HEK293 (cell line): ENCODE results near the gene CDK4.
A peak's percentile ranks its signal among the peaks of the same experiment; 100 is the strongest.

Experiments used
- CTCF ChIA-PET: fragments of 350-600 bp; formaldehyde crosslinking; extraction: SDS; loops from one replicate; lab custom pipeline; 2021; ENCODE audit warnings: antibody characterized with exemption; lab: Yijun Ruan, JAX
- POLR2A ChIA-PET: fragments of 300-600 bp; formaldehyde crosslinking; extraction: SDS; loops from one replicate; lab custom pipeline; 2020; ENCODE audit warnings: antibody characterized with exemption, inconsistent platforms; lab: Yijun Ruan, JAX
- H3K27ac ChIP-seq: fragments of 200-500 bp; sonication (Bioruptor generic); 2 replicates; pipeline ENCODE4 v1.5.1; 2014; ENCODE audit warnings: low read depth, low read length, control low read depth, inconsistent platforms; ENCODE audit errors: extremely low read depth
- H3K36me3 ChIP-seq, 2 experiments: fragments of 200-500 bp in 1 of 2; sonication (Bioruptor generic) in 1 of 2; 1 replicate in 1 of 2; 2 replicates in 1 of 2; pipeline ENCODE4 v1.5.1; 2014 to 2017; ENCODE audit warnings: inconsistent platforms in 2 of 2, low read length in 2 of 2; ENCODE audit not compliant: control insufficient read depth in 2 of 2, insufficient read depth in 1 of 2
- H3K4me1 ChIP-seq: fragments of 200-500 bp; sonication (Bioruptor generic); 2 replicates; pipeline ENCODE4 v1.5.1; 2014; ENCODE audit warnings: mild to moderate bottlenecking, low read length, inconsistent platforms; ENCODE audit not compliant: control insufficient read depth, insufficient read depth
- H3K4me3 ChIP-seq: 2 replicates; pipeline ENCODE4 v1.5.1; 2011; ENCODE audit warnings: low read depth, mild to moderate bottlenecking, control low read depth, low read length, moderate library complexity
- H3K9me3 ChIP-seq: fragments of 200-500 bp; sonication (Bioruptor generic); 2 replicates; pipeline ENCODE4 v1.5.1; 2014; ENCODE audit warnings: low read depth, low read length, inconsistent platforms; ENCODE audit not compliant: control insufficient read depth, insufficient read depth
- KLF1 ChIP-seq: fragments of 450-650 bp; formaldehyde crosslinking; IDR thresholded peaks from 2 replicates; pipeline ENCODE4 v1.5.1; 2016; ENCODE audit warnings: missing biosample characterization, missing genetic modification characterization
- SP2 ChIP-seq: fragments of 450-650 bp; formaldehyde crosslinking; IDR thresholded peaks from 2 replicates; pipeline ENCODE4 v1.5.1; 2016; ENCODE audit warnings: missing biosample characterization, missing genetic modification characterization
- SP7 ChIP-seq: fragments of 450-650 bp; formaldehyde crosslinking; IDR thresholded peaks from 2 replicates; pipeline ENCODE4 v1.5.1; 2016; ENCODE audit warnings: missing biosample characterization, missing genetic modification characterization
- TRIM28 ChIP-seq: IDR thresholded peaks from 2 replicates; pipeline ENCODE4 v1.6.1; 2011; ENCODE audit warnings: low read length, control low read depth, borderline replicate concordance
- ZBTB17 ChIP-seq: fragments of 450-650 bp; formaldehyde crosslinking; IDR thresholded peaks from 2 replicates; pipeline ENCODE4 v1.5.1; 2016; ENCODE audit warnings: missing biosample characterization, missing genetic modification characterization
- ZBTB20 ChIP-seq: fragments of 450-650 bp; formaldehyde crosslinking; IDR thresholded peaks from 2 replicates; pipeline ENCODE4 v1.5.1; 2016; ENCODE audit warnings: missing biosample characterization, missing genetic modification characterization
- ZBTB48 ChIP-seq: fragments of 450-650 bp; formaldehyde crosslinking; IDR thresholded peaks from 2 replicates; pipeline ENCODE4 v1.5.1; 2016; ENCODE audit warnings: missing biosample characterization, missing genetic modification characterization
- ZBTB8A ChIP-seq: fragments of 450-650 bp; formaldehyde crosslinking; IDR thresholded peaks from 2 replicates; pipeline ENCODE4 v1.5.1; 2016; ENCODE audit warnings: missing biosample characterization, missing genetic modification characterization
- ZFP69B ChIP-seq: fragments of 450-650 bp; formaldehyde crosslinking; IDR thresholded peaks from 2 replicates; pipeline ENCODE4 v1.5.1; 2016; ENCODE audit warnings: missing biosample characterization, missing genetic modification characterization
- ZIC2 ChIP-seq: fragments of 450-650 bp; formaldehyde crosslinking; IDR thresholded peaks from 2 replicates; pipeline ENCODE4 v1.5.1; 2016; ENCODE audit warnings: missing biosample characterization, missing genetic modification characterization
- ZNF138 ChIP-seq: fragments of 450-650 bp; formaldehyde crosslinking; IDR thresholded peaks from 2 replicates; pipeline ENCODE4 v1.5.1; 2016; ENCODE audit warnings: missing biosample characterization, missing genetic modification characterization, borderline replicate concordance
- ZNF2 ChIP-seq: fragments of 450-650 bp; formaldehyde crosslinking; IDR thresholded peaks from 2 replicates; pipeline ENCODE4 v1.5.1; 2016; ENCODE audit warnings: missing biosample characterization, missing genetic modification characterization
- ZNF423 ChIP-seq: fragments of 450-650 bp; formaldehyde crosslinking; IDR thresholded peaks from 2 replicates; pipeline ENCODE4 v1.5.1; 2016; ENCODE audit warnings: missing biosample characterization, missing genetic modification characterization
- ZNF600 ChIP-seq: fragments of 450-650 bp; formaldehyde crosslinking; IDR thresholded peaks from 2 replicates; pipeline ENCODE4 v1.5.1; 2016; ENCODE audit warnings: missing biosample characterization, missing genetic modification characterization
- ZNF677 ChIP-seq: fragments of 450-650 bp; IDR thresholded peaks from 2 replicates; pipeline ENCODE4 v1.5.0; 2018; ENCODE audit warnings: missing biosample characterization, mild to moderate bottlenecking, missing genetic modification characterization, moderate library complexity
- ZNF837 ChIP-seq: fragments of 450-650 bp; formaldehyde crosslinking; IDR thresholded peaks from 2 replicates; pipeline ENCODE4 v1.5.1; 2016; ENCODE audit warnings: missing biosample characterization, missing genetic modification characterization
- TF ChIP-seq, protein P1 (sequence below): fragments of 450-650 bp; formaldehyde crosslinking; conservative IDR thresholded peaks from 2 replicates; pipeline ENCODE4 v1.5.1; 2016; ENCODE audit warnings: low read depth, missing biosample characterization, missing genetic modification characterization
- TF ChIP-seq, protein P2 (sequence below): fragments of 450-650 bp; formaldehyde crosslinking; IDR thresholded peaks from 2 replicates; pipeline ENCODE4; 2016; ENCODE audit warnings: missing biosample characterization, missing genetic modification characterization
- TF ChIP-seq, protein P3 (sequence below): fragments of 450-650 bp; formaldehyde crosslinking; conservative IDR thresholded peaks from 2 replicates; pipeline ENCODE4 v1.5.1; 2016; ENCODE audit warnings: low read depth, missing biosample characterization, missing genetic modification characterization
- TF ChIP-seq, protein P4 (sequence below): fragments of 450-650 bp; formaldehyde crosslinking; IDR thresholded peaks from 2 replicates; pipeline ENCODE4 v1.5.1; 2017; ENCODE audit warnings: missing biosample characterization, missing genetic modification characterization

Gene CDK4

DNA sequence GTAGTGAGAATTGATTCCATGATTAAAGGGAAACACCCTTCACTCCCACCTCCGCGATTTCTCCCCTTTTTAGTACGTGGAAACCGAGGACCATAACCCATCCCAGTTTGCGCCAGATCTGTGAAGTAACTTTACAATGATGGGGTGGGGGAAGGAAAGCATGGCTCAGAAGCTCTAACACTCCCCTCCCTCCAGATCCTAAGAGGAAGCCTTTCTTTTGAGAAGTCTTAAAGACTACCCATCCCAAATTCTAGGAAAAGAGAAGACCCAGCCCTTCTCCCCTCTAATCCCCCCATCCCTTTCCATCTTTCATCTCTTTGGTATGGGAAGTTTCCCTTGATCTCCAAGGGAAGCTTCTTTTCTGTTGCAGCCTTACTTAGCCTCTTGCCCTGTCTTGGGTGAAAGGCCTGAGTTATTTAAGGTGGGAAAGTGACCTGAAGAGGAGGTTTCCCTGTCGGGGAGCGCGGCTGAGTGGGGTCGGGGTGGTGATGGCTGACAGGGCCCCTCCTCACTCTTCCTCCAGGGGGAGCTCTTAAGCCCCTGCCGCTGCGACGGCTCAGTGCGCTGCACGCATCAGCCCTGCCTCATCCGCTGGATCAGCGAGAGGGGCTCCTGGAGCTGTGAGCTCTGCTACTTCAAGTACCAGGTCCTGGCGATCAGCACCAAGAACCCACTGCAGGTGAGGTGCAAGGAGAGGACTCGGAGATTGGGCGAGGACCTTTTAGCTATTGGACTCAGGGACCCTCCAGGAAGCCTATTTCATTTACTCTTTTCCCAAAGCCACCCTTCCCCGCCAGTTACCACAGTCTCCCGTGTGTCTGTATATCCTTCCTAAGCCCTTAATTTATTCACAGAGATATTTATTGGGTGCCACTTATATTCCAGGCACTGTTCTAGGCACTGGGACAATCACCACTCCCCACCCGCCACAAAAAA is 4.6 kb upstream of the CDK4 start (continued):
- TF ChIP-seq ZNF837 (tag by site-specific recombination) (no peak), ZBTB17 (tag by site-specific recombination) (peak; percentile 58; the same call in 1 of the 2 replicates), ZNF2 (tag by site-specific recombination) (0 out of 2 replicates have a peak, but pooled peaks have one; percentile 21), TRIM28 (no peak), ZNF677 (tag by site-specific recombination) (no peak), ZNF138 (tag by site-specific recombination) (no peak)
- TF ChIP-seq, protein P1, sequence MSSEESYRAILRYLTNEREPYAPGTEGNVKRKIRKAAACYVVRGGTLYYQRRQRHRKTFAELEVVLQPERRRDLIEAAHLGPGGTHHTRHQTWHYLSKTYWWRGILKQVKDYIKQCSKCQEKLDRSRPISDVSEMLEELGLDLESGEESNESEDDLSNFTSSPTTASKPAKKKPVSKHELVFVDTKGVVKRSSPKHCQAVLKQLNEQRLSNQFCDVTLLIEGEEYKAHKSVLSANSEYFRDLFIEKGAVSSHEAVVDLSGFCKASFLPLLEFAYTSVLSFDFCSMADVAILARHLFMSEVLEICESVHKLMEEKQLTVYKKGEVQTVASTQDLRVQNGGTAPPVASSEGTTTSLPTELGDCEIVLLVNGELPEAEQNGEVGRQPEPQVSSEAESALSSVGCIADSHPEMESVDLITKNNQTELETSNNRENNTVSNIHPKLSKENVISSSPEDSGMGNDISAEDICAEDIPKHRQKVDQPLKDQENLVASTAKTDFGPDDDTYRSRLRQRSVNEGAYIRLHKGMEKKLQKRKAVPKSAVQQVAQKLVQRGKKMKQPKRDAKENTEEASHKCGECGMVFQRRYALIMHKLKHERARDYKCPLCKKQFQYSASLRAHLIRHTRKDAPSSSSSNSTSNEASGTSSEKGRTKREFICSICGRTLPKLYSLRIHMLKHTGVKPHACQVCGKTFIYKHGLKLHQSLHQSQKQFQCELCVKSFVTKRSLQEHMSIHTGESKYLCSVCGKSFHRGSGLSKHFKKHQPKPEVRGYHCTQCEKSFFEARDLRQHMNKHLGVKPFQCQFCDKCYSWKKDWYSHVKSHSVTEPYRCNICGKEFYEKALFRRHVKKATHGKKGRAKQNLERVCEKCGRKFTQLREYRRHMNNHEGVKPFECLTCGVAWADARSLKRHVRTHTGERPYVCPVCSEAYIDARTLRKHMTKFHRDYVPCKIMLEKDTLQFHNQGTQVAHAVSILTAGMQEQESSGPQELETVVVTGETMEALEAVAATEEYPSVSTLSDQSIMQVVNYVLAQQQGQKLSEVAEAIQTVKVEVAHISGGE (tag by site-specific recombination), result no peak
- TF ChIP-seq, protein P2, sequence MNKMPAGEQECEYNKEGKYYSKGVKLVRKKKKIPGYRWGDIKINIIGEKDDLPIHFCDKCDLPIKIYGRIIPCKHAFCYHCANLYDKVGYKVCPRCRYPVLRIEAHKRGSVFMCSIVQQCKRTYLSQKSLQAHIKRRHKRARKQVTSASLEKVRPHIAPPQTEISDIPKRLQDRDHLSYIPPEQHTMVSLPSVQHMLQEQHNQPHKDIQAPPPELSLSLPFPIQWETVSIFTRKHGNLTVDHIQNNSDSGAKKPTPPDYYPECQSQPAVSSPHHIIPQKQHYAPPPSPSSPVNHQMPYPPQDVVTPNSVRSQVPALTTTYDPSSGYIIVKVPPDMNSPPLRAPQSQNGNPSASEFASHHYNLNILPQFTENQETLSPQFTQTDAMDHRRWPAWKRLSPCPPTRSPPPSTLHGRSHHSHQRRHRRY (tag by site-specific recombination), result no peak

DNA sequence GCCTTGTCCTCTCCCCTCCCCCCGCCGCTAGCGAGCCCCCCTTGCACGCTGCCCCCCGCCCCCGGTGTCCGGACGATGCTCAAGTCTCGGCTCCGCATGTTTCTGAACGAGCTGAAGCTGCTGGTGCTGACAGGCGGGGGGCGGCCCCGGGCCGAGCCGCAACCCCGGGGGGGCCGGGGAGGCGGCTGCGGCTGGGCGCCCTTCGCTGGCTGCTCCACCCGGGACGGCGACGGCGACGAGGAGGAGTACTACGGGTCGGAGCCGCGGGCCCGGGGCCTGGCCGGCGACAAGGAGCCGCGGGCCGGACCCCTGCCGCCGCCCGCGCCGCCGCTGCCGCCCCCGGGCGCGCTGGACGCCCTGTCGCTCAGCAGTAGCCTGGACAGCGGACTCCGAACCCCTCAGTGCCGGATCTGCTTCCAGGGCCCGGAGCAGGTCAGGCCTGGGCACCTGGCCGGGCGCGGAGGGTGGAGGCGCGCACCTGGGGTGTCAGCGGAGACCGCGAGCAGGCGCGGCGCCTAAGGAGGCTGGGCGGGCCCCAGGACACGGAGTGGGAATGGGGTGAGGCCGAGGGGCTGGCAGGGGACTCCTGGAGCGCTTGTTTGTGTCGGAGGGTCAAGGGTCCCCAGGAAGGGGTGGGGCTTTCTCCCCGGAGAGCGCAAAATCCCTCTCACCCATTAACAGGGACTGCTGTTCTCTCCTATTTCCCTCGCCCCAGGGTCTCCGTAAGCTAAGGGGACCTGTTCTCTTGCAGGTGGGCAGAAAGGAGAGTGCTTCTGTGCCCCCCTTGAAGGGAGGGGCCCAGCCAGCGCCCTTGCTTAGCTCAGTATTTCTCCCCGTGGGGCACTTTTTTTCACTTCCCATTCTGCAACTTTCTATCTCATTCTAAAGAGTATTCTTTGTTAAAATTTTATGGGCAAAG is 3.6 kb upstream of the CDK4 start:
- Histone ChIP-seq H3K27ac (peak overlapping the region; percentile 69; the same call in 1 of the 2 replicates), H3K4me3 (peak overlapping the region; percentile 63), H3K9me3 (no peaks in the 10 kb centered on the region), H3K4me1 (peaks cover 16% of the 10 kb centered on the region), H3K36me3 (peaks cover 10 to 45% of the 10 kb centered on the region in 2 experiments)
- CTCF ChIA-PET, result interaction anchor here (0.6 to 2.4 kb wide), 8 partner anchors 10 to 151 kb away, joined by 3 to 26 read pairs (median 4); partner anchors contain the start of genes CYP27B1, EEF1AKMT3 and METTL1
- POLR2A ChIA-PET, result interaction anchor here (0.7 to 2.0 kb wide), 4 partner anchors 8 to 16 kb away, joined by 3 to 8 read pairs (median 5); partner anchors contain the start of genes CYP27B1, EEF1AKMT3, METTL1 and TSPAN31
- TF ChIP-seq, protein P3, sequence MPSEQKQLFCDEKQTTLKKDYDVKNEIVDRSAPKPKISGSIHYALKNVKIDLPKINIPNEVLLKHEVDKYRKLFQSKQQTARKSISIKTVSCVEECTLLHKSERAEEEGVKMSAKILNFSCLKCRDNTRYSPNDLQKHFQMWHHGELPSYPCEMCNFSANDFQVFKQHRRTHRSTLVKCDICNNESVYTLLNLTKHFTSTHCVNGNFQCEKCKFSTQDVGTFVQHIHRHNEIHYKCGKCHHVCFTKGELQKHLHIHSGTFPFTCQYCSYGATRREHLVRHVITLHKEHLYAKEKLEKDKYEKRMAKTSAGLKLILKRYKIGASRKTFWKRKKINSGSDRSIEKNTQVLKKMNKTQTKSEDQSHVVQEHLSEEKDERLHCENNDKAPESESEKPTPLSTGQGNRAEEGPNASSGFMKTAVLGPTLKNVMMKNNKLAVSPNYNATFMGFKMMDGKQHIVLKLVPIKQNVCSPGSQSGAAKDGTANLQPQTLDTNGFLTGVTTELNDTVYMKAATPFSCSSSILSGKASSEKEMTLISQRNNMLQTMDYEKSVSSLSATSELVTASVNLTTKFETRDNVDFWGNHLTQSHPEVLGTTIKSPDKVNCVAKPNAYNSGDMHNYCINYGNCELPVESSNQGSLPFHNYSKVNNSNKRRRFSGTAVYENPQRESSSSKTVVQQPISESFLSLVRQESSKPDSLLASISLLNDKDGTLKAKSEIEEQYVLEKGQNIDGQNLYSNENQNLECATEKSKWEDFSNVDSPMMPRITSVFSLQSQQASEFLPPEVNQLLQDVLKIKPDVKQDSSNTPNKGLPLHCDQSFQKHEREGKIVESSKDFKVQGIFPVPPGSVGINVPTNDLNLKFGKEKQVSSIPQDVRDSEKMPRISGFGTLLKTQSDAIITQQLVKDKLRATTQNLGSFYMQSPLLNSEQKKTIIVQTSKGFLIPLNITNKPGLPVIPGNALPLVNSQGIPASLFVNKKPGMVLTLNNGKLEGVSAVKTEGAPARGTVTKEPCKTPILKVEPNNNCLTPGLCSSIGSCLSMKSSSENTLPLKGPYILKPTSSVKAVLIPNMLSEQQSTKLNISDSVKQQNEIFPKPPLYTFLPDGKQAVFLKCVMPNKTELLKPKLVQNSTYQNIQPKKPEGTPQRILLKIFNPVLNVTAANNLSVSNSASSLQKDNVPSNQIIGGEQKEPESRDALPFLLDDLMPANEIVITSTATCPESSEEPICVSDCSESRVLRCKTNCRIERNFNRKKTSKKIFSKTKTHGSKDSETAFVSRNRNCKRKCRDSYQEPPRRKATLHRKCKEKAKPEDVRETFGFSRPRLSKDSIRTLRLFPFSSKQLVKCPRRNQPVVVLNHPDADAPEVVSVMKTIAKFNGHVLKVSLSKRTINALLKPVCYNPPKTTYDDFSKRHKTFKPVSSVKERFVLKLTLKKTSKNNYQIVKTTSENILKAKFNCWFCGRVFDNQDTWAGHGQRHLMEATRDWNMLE (tag by site-specific recombination), result no peak
- TF ChIP-seq ZNF423 (peak; percentile 85), SP7 (tag by site-specific recombination) (0 out of 2 replicates have a peak, but pooled peaks have one; percentile 19), ZBTB8A (tag by site-specific recombination) (peak; percentile 81), KLF1 (peak; percentile 93), ZBTB20 (tag by site-specific recombination) (peak; percentile 74; the same call in 1 of the 2 replicates), SP2 (tag by site-specific recombination) (peak; percentile 29; the same call in 1 of the 2 replicates), ZNF600 (tag by site-specific recombination) (peak; percentile 78), ZIC2 (tag by site-specific recombination) (peak; percentile 95), ZBTB48 (tag by site-specific recombination) (0 out of 2 replicates have a peak, but pooled peaks have one; percentile 24), ZFP69B (tag by site-specific recombination) (no peak)
- TF ChIP-seq, protein P4, sequence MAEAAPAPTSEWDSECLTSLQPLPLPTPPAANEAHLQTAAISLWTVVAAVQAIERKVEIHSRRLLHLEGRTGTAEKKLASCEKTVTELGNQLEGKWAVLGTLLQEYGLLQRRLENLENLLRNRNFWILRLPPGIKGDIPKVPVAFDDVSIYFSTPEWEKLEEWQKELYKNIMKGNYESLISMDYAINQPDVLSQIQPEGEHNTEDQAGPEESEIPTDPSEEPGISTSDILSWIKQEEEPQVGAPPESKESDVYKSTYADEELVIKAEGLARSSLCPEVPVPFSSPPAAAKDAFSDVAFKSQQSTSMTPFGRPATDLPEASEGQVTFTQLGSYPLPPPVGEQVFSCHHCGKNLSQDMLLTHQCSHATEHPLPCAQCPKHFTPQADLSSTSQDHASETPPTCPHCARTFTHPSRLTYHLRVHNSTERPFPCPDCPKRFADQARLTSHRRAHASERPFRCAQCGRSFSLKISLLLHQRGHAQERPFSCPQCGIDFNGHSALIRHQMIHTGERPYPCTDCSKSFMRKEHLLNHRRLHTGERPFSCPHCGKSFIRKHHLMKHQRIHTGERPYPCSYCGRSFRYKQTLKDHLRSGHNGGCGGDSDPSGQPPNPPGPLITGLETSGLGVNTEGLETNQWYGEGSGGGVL (tag by site-specific recombination), result no peak
